HG02852 (cell line): ENCODE data around the gene COG5.

ENCODE experiments used
- ATAC-seq: cut with Tn5 transposase; IDR thresholded peaks from one replicate; pipeline ENCODE4 v1.9.1; 2021; ENCODE audit warnings: mild to moderate bottlenecking, moderate library complexity; ENCODE audit not compliant: unreplicated experiment

Gene COG5

GRCh38 chr7:107398161-107398560 lies 165.6 kb downstream of the COG5 start:
- ATAC-seq, result no peak

DNA sequence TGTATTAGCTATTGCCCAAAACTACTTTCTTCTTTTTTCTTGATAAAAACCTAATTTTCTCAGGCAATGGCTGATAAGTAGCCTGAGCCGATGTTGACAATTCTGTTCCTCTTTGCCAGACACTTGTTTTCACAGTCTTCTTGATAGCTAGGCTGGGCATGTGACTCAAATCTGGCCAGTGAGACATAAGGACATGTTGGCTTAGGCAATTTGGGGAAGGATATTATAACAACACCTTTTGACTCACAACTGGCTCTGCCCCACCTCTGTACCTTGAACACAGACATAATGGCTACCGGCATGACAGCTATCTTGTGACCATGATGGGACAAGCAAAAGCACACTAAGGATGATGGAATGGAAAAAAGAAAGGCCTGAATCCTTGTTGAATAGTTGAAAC lies 166.7 kb downstream of the COG5 start:
- no peak for ATAC-seq

DNA sequence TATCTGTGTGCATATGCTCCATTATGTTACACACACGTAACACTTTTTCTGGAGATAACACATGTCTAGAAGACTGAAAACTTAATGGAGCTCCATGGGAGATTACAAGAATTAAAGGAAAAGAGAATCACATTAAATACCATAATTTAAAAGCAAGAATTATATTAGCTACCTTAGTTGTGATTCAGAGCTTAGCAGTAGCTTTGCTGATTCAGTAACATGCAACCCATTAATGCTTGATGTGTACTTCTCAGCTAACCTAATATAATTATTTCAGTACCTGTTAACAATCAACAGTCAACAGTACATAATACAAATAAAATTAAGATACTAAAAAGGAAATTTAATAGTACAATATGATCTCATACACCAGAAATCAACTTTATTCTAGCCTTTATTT lies 167.6 kb downstream of the COG5 start:
- ATAC-seq, result no peak

- ATAC-seq, result no peak
Observed at GRCh38 chr7:107394831-107395230, 168.9 kb downstream of the COG5 start.

GRCh38 chr7:107394276-107394675 lies 169.4 kb downstream of the COG5 start:
- no peak for ATAC-seq

GRCh38 chr7:107392830-107393229 lies 170.9 kb downstream of the COG5 start:
- ATAC-seq, result no peak

DNA sequence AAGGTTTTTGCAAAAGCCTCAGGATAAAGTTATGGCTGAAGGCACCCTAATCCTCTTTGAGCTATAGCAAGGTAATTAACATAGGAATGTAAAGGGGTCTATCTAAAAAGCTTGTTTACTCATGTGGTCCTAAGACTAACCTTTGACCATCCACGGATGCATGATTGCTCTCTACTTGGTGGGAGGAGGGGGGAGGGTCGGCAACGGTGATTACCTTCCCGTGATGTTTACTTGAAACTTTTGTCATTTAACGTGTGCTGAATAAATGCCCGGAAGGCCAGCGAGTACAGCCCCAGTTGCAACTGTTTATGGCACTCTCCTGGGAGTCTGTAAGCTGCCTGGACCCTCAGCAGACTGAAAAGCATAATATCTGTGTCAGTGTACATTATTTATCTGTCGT lies 172.8 kb downstream of the COG5 start:
- no peak for ATAC-seq

DNA sequence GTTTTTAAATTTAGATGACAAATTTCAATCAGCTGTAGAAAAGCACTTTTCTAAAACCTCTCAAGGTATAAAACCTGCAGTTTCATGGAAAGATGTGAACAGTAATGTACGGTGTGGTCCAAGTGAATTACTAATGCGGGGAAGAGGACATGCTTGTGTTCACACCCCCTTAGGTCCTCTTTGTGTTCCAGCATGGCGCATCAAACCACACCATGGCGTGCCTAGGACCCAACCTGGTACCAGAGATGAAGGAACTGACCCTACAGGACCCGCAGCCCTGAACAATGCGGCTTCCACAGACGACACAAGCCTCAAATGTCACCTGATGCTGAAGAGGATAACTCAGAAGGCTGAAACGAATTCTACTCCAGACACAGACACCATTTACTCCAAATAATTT lies 175.1 kb downstream of the COG5 start:
- no peak for ATAC-seq

GRCh38 chr7:107387573-107388219 lies 176.0 kb downstream of the COG5 start:
- ATAC-seq, result no peak

DNA sequence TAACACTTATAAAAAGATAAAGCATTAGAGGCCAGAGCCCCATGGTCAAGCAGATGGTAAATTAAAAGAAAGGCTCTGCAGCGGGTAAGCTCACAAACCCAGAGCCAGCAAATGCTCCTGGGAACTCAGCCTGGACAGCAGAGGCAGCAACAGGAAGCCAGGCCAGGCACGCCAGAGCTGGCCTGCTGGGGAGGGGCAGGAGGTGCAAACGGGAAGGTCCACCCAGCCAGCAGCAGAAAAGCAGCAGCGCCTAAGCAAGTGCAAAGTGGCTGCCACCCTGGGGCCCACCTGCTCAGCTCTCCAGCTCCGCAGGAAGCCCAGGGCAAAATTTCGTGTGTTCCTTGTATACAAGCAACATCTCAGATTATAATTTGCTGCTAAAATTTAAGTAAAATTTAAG lies 176.6 kb downstream of the COG5 start:
- ATAC-seq, result no peak

GRCh38 chr7:107386548-107387102 lies 177.1 kb downstream of the COG5 start:
- no peak for ATAC-seq

DNA sequence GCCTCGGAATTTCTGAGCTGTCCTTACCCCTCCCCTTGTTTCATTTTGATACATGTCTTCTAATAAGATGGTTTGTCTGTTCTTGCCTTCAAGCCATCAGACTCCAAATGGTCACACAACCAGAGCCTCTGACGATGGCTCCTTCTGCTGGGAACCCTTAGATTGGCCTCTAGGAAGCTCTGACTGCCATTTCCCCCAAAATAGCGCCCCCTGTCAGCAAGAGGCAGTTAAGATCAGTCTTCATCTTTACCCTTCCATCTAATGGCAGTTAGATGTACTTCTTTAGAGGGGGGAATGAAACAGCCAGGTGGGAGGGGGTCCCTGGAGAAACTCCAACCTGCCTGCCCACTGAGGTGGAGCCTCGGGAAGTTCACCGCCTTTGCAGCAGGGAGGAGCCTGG lies 179.7 kb downstream of the COG5 start:
- ATAC-seq, result no peak

DNA sequence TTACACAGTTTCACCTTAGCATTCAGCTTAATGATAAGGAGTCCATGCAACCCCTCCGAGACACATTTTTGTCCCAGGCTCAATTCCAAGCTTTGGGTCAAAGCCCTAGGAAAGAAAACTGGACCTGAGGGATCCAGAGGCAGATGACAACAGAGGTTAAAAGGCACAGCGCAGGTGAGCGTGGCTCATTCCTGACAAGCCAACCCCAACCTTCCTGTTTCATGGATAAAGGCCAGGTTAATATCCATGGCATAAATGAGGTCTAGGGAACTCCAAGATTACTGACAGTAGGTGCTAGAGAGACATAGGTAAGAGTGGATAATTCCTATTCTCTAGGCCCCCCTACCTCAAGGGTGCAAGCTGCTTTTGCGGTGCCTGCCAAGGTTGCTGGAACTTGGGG lies 180.5 kb downstream of the COG5 start:
- no peak for ATAC-seq

DNA sequence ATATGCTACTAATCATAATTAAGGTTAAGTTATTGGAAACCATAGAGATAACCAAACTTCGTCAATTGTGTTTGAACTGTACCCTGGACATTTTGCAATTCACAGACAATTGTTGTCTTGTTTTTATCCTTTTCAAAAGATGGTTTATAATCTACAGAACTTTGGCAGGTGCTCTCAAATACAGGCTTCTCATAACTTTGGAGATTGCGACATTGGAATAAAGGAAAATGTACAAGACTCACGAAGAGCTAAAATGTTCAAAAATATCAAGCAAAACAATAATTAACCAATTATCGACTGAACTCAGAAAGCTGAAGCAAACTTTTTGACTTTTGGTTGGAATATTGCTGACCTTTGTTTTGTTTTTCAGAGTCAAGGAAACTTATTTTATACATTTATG lies 182.3 kb downstream of the COG5 start:
- ATAC-seq, result no peak

DNA sequence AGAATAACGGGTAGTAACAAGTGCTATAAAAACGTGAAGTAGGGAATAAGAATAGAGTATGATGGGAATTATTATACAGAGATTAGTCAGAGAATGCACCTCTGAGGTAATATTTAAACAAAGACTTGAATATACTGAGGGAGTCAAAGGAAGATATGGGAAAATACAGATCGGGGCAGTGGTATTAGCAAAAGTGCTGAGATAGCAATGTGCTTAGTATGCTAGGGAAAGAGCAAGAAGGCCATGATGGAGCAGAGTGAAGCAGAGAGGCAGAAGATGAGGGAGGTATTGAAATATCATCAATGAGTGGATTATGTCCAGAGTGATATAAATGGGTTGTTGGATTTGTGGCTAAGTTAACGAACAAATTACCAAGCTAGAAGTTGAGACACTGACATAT lies 190.4 kb downstream of the COG5 start:
- ATAC-seq, result no peak

DNA sequence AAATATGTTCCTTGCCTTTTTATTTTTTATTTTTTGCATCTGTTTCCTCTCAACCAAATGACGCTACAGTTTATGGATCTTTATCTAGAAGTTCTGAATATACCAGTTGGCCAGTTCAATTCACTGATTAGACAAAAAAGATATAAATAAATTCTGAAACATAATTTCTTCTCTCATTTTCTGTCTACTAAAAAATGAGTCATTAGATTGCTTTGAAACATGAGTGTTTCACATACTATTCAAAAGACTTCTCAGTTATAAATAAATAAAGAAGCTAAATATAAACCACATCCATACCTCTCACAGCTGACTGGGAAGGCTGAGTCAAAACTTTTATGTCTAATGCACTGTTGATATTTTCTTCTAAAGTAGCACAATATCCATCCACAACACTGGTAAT lies 191.4 kb downstream of the COG5 start:
- ATAC-seq, result no peak

DNA sequence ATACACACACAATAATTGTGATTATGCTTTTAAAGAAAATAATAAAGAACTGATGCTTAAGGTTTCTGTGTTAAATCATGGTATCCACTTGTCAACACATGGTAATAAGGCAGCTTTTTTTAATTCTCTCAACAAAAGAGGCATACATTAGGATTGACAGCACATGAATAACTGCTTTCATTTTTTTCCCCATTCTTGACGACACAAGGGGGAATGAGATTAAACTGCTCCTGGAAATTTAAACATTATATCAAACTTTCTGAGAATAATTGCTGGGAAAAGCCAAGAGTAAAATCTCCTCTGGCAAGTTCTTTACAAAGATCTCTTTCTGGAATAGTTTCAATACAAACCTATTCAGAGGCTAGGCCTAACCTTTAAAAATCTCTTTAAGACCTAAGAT lies 192.9 kb downstream of the COG5 start:
- no peak for ATAC-seq

DNA sequence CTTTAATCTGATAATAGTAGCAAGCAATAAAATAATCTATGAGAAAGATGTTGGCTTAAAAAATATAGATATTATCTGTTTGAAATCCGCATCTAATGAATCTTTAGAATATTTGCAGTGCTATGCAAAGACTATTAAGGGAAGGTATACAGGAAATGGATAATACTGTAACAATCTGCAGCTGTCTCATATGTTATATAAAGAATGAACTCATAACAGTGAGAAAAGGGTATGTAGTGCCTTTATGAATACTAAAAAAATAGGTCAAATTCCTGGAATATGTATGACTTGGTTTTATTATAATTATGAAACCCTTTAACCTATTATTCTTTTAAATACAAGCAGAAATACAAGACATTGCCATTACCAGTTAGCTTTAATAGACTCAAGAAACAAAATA lies 198.9 kb downstream of the COG5 start:
- no peak for ATAC-seq

DNA sequence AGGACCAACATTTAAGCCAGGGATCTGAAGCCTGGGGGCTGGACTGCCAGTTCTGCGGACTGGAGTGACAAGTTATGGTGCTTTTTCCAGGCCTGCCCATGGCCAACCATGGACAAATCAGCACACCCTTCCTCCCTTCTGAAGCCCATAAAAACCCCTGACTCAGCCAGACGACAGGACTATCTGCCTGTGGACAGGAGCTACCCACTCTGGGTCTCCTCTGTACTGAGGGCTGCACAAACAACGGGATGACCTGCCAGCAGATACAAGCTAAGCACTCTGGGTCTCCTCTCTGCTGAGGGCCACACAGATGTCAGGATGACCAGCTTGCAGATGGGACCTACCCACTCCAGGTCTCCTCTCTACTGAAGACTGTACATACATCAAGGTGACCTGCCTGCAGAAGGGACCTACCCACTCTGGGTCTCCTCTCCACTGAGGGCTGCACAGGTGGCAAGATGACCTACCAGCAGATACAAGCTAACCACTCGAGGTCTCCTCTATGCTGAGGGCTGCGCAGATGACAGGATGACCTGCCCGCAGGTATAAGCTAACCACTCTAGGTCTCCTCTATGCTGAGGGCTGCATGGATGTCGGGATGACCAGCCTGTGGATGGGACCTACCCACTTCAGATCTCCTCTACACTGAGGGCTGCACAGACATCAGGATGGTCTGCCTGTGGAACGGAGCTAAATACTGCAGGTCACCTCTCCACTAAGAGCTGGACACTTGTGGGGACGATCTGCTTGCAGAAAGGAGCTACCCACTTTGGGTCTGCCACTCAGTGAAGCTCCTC lies 204.0 kb downstream of the COG5 start:
- ATAC-seq, result no peak

DNA sequence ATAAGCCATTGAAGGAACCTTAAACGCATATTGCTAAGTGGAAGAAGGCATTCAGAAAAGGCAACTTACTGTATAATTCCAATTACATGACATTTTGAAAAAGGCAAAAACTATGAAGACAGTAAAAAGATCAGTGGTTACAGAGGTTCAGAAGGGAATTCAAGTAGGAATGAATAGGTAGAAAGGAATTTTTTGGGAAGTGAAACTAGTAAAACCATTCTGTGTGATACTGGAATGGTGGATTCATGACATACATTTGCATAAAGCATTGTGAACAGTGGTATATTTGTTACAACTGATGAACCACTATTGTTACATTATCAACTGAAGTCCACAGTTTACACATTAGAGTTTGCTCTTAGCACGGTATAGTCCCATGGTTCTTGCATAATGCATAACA lies 208.1 kb downstream of the COG5 start:
- ATAC-seq, result no peak

- ATAC-seq, result no peak
Observed at GRCh38 chr7:107354640-107355039, 209.1 kb downstream of the COG5 start.

DNA sequence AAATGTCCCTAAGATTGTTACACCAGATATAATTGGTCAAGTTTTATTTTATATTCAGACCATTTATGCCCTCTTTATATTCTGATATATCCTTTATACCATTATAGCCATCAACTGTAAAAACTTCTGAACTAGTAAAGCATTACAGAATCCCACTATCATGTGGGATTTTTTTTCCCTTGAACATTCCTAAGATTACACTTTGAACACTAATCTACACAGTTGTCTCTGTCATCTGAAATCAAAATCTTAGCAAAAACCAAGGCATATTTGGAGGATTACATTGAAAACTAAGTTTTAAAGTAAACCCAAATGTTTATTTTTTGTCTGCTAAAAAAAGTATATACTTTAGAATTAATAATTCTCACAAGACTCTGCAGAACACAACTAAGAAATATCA lies 210.0 kb downstream of the COG5 start:
- ATAC-seq, result no peak
